Stimulated activated CD4-positive, alpha-beta T cell treated with anti-CD3 and anti-CD28 coated beads, Interleukin-2, amount 100 ng/mL, for 48 hours (primary cell): ENCODE results near the gene LIPG.
"Not testable (repeated sequence)": the region's sequence is repeated elsewhere in the genome, so short reads cannot be mapped to it uniquely, and the experiment has no call there.

Source experiments
- DNase-seq, 2 donors: peaks; one replicate each; pipeline ENCODE4 v3.0.0-alpha.2; 2020

Gene LIPG

DNA sequence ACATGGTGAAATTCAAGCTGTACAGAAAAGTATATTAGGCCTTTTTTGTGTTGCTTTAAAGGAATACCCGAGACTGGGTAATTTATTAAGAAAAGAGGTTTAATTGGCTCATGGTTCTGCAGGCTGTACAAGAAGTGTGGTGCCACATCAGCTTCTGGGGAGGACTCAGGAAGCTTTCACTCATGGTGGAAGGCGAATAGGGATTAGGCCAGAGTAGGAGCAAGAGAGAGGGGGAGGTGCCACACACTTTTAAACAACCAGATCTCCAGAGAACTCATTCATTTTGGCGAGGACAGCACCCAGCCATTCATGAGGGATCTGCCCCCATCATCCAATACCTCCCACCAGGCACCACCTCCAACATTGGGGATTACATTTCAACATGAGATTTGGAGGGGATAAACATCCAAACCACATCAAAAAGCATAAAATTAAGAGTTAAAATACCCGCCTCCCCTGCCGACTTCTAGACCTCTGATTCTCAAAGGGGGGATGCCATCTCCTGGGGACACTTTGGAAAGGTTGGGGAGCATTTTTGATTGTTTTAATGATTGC, 15.1 kb upstream of the LIPG start:
- DNase-seq: no peak

DNA sequence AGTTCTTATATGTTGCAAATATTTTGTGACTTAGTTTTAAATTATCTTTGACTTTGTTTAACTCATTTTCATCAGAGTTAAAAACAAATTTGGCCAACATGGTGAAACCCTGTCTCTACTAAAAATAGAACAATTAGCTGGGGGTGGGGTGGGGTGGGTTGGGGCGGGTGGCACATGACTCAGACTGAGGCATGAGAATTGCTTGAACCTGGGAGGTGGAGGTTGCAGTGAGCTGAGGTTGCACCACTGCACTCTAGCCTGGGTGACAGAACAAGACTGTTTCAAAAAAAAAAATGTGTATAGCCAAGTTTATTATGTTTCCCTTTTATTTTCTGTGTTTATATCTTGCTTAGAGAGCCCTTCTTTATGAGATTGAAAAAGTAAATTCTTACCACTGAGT, 14.2 kb upstream of the LIPG start:
- DNase-seq: no peak

DNA sequence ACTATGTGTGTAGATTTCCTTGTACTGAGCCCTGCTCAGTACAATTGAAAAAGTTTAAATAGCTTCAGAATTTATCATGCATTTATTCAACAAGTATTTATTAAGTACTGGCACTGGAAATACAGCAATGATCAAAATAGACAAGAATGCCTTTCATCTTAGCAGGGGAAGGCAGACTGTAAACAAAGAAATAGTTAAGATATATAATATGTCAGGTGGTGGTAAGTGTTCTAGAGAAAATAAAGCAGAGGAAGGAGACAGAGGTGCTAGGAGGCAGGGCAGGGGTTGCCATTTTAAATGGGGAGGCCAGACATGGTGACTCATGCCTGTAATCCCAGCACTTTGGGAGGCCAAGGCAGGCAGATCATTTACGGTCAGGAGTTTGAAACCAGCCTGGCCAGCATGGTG, 13.6 kb upstream of the LIPG start:
- DNase-seq: no peak

DNA sequence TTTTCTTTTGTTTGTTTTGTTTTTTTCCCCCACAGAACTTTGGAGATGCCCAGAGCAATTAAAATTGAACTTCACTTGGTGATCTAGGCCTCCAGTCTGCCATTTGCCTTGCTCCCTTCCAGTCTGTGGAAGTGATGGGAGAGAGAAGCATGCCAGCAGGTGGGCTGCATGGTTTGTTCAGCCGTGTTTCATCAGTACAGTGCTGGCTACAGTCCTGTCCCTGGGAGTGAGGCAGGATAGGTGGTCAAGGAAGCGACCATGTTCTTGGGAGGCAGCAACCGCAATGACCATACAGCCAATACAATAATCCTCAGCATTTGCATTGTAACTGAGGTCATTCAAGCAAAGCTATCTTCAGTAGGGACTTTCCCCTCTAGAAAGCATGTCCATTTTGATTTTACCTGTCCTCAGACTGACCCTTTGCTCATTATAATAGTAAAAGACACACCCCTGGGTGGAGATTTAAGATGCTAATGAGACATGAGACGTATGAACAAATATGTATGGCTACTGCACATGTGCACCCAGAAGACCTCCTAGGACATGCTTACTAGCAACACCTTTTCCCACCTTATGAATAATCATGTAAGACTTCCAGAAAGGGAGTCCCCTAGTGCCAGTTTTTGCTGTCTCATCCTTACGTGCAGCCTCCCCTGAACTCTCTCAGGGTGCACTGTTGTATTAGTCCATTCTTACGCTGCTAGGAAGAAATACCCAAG, 11.1 kb upstream of the LIPG start:
- no peak for DNase-seq

DNA sequence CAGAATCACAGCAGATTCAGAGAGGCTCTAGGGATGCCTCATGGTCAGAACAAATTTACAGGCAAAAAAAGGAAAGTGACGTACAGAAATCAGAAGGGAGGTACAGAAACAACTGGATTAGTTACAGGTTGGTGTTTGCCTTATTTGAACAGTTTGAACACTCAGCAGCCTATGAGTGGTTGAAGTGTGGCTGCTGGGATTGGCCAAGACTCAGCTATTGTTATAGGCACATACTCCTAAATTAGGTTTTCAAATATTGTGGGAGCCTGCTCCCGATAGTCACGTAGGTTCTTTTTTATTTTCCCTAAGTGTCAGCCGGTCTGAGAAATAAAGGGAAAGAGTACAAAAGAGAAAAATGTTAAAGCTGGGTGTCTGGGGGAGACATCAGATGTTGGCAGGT, 8.9 kb upstream of the LIPG start:
- DNase-seq: no peak

DNA sequence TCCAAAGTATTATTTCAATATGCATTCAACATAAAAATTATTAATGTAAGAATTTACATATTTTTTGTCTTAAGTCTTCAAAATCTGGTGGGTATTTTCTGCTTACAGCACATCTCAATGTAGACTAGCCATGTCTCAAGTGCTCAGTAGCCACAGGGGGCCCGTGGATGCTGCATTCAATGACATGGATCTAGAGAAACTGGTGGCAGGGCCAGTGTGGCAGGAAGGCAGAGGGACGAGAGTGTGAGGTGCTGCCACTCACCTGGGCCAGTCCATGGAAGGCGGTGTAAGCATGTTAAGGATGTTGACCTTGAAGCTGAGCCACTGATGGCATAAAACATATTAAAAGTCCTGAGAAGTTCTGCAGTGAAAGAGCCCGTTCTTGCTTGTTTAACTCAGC, 6.2 kb upstream of the LIPG start:
- DNase-seq: no peak

GRCh38 chr18:49558356-49558755, 3.5 kb upstream of the LIPG start:
- DNase-seq: no peak

GRCh38 chr18:49559326-49559931, 2.4 kb upstream of the LIPG start:
- not testable (repeated sequence) for DNase-seq

- DNase-seq: no peak
Observed at GRCh38 chr18:49560277-49560623, 1.6 kb upstream of the LIPG start.

GRCh38 chr18:49560624-49561288, 1.1 kb upstream of the LIPG start:
- no peak for DNase-seq

DNA sequence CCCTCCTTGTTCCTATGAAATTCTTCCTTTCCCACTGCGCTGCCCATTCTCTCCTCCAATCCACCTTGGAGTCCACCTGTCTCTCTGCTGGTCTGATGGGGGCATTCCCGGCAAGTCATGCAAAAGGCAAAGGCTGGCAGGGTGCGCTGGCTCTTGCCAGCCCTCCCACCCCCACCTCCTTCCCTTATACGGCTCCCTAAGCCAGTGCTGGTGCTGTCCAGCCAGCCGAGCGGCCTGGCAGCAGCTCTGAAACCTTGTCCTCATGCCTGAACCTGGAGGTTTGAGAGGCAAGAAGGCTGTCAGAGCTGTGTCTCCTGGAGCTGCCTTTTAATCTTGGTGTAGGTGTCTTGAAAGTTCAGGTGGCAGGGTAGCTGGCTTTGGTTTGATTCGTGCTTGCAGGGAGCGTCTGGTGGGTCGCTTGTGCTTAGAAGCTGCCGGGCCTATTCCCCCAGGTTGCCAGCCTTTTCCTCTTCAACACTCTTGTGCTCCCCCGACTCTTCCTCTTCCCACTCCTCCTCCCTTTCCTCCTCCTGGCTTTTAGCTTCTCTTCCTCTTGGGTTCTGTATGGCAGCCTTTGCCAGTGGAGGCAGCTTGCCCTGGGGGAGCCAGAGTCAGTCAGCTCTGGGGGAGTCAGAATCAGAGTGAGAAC, 748 bp downstream of the LIPG start:
- no peak for DNase-seq

GRCh38 chr18:49563130-49563540, 1.3 kb downstream of the LIPG start:
- no peak for DNase-seq

GRCh38 chr18:49563701-49564517, 2.1 kb downstream of the LIPG start:
- DNase-seq: no peak

DNA sequence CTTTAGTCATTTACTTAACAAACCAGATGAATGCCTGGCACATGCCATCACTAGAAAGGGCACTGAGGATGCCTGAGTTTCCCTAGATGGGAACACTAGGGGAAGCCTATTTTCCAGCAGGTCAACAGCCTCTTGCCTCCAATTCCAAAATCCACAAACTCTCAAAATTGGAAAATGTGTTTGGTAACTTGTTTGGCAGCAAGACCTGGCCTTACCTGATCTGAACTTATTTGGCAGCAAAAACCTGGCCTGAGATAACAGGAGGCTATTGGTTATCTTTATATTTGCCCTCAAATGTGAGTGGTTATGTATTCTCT, 2.6 kb downstream of the LIPG start:
- no peak for DNase-seq

GRCh38 chr18:49565101-49565500, 3.2 kb downstream of the LIPG start:
- DNase-seq: no peak

- DNase-seq: no peak
Observed at GRCh38 chr18:49565612-49566011, 3.8 kb downstream of the LIPG start.

GRCh38 chr18:49566217-49566770, 4.4 kb downstream of the LIPG start:
- DNase-seq: no peak

- no peak for DNase-seq
Observed at GRCh38 chr18:49566985-49567384, 5.1 kb downstream of the LIPG start.

GRCh38 chr18:49569724-49570123, 7.9 kb downstream of the LIPG start:
- DNase-seq: no peak

DNA sequence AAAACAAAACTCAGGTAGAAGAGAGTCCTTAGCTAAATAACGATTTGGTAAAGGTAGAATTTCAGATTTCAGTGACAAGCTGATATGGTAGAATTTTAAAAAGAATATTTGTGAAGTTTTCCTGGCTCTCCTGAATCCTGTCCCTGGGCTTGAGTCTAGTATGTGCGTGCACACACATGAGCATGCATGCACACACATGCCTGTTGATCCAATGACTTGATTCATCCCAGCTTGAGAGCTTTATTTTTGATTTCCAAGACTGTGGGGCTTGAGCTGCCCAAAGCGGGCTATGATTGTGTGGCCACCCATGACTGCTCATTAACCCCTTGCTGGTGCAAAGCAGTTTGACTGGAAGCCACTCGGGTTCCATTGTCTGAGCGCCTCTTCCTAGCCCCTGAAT, 9.0 kb downstream of the LIPG start:
- DNase-seq: no peak

DNA sequence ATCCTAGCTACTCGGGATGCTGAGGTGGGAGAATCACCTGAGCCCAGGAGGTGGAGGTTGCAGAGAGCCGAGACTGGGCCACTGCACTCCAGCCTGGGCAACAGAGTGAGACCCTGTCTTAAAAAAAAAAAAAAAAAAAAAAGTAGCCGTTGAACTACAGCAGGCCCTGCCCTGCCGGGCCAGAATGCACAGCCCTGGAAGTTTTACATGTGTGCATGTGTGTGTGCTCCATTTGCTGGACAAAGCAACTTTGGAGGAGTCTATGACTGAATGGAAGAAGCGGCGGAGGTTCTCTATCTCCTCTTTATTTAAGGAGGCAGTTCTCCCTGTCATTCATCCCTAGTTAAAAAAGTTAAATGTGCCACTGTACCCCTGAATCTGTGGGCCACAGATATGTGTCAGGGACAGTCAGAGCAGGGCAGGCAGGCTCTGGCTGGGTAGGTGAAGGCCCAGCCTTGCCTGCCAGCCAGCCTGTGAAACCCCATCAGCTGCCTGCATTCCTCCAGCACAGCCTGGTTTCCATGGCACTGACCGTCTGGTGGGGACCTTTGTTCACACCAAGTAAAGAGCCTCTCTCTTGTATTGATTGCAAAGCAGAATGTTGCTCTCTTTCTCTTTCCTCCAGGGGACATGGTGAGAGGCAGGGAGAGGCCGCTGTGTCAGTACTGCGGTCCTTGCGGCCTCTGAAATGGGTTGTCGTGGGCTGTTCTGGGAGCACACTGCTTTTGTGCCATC, 10.9 kb downstream of the LIPG start:
- no peak for DNase-seq

DNA sequence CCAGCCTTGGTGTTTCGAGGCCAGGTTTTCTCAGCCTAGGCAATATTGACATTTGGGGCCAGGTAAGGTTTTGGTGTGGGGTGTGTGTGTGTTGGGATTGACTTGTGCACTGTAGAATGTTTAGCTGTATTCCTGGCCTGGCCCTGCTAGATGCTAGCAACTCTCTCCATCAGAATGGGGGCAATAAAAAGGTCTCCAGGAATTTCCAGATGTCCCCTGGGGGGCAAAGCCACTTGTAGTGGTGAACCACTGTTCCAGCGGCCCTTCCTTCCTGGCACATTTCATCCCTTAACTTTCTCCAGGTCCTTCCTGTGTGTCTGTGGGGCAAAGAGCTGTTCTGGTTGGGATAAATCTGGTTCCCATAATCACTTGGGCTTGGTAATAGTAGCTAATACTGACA, 12.0 kb downstream of the LIPG start:
- no peak for DNase-seq
